ENCODE results near the gene FCRLA.
"Not testable (repeated sequence)": the region's sequence is repeated elsewhere in the genome, so short reads cannot be mapped to it uniquely, and the experiment has no call there.

The FCRLA gene

GRCh38 chr1:161674908-161675307 lies 32.1 kb upstream of the FCRLA start:
- not testable (repeated sequence) for H3K9me3 ChIP-seq (ENCODE audit: control insufficient read depth, low read length); H3K4me3 ChIP-seq (ENCODE audit: extremely low read depth, insufficient read depth, low read length, poor library complexity, severe bottlenecking); H3K36me3 ChIP-seq (ENCODE audit: control insufficient read depth, insufficient read depth, low read length); H3K27ac ChIP-seq (ENCODE audit: low read depth, low read length, severe bottlenecking); H3K4me1 ChIP-seq (ENCODE audit: control insufficient read depth, insufficient read depth, low read length, poor library complexity, severe bottlenecking)
- WGBS, 2 experiments (ENCODE audit: insufficient coverage in 2 of 2): 60 to 100% methylated on average over 2 of the region's 3 CpGs

- Histone ChIP-seq H3K27ac (ENCODE audit: low read depth, low read length, severe bottlenecking) (no peak overlapping the region), H3K36me3 (ENCODE audit: control insufficient read depth, insufficient read depth, low read length) (no peaks in the 10 kb centered on the region), H3K4me1 (ENCODE audit: control insufficient read depth, insufficient read depth, low read length, poor library complexity, severe bottlenecking) (peaks cover 4% of the 10 kb centered on the region), H3K4me3 (ENCODE audit: extremely low read depth, insufficient read depth, low read length, poor library complexity, severe bottlenecking) (no peak overlapping the region), H3K9me3 (ENCODE audit: control insufficient read depth, low read length) (no peaks in the 10 kb centered on the region)
- 100% methylated on average over 2 of the region's 2 CpGs for WGBS, 2 experiments (ENCODE audit: insufficient coverage in 2 of 2)
Measured at GRCh38 chr1:161676441-161676840, 30.6 kb upstream of the FCRLA start.

- Histone ChIP-seq H3K36me3 (ENCODE audit: control insufficient read depth, insufficient read depth, low read length) (no peaks in the 10 kb centered on the region), H3K4me3 (ENCODE audit: extremely low read depth, insufficient read depth, low read length, poor library complexity, severe bottlenecking) (no peak overlapping the region), H3K4me1 (ENCODE audit: control insufficient read depth, insufficient read depth, low read length, poor library complexity, severe bottlenecking) (peaks cover 4% of the 10 kb centered on the region), H3K9me3 (ENCODE audit: control insufficient read depth, low read length) (no peaks in the 10 kb centered on the region), H3K27ac (ENCODE audit: low read depth, low read length, severe bottlenecking) (no peak overlapping the region)
- 84 to 93% methylated on average over 3 to 5 of the region's 5 CpGs for WGBS, 2 experiments (ENCODE audit: insufficient coverage in 2 of 2)
Measured at GRCh38 chr1:161676958-161677689, 29.9 kb upstream of the FCRLA start.

GRCh38 chr1:161678500-161678899 lies 28.5 kb upstream of the FCRLA start:
- Histone ChIP-seq H3K9me3 (ENCODE audit: control insufficient read depth, low read length) (no peaks in the 10 kb centered on the region), H3K36me3 (ENCODE audit: control insufficient read depth, insufficient read depth, low read length) (no peaks in the 10 kb centered on the region), H3K4me1 (ENCODE audit: control insufficient read depth, insufficient read depth, low read length, poor library complexity, severe bottlenecking) (peaks cover 4% of the 10 kb centered on the region), H3K27ac (ENCODE audit: low read depth, low read length, severe bottlenecking) (no peak overlapping the region), H3K4me3 (ENCODE audit: extremely low read depth, insufficient read depth, low read length, poor library complexity, severe bottlenecking) (no peak overlapping the region)
- WGBS, 2 experiments (ENCODE audit: insufficient coverage in 2 of 2): 83 to 100% methylated on average over 1 of the region's 3 CpGs

- Histone ChIP-seq H3K4me3 (ENCODE audit: extremely low read depth, insufficient read depth, low read length, poor library complexity, severe bottlenecking) (no peak overlapping the region), H3K9me3 (ENCODE audit: control insufficient read depth, low read length) (no peaks in the 10 kb centered on the region), H3K4me1 (ENCODE audit: control insufficient read depth, insufficient read depth, low read length, poor library complexity, severe bottlenecking) (no peaks in the 10 kb centered on the region), H3K36me3 (ENCODE audit: control insufficient read depth, insufficient read depth, low read length) (no peaks in the 10 kb centered on the region), H3K27ac (ENCODE audit: low read depth, low read length, severe bottlenecking) (no peak overlapping the region)
- WGBS, 2 experiments (ENCODE audit: insufficient coverage in 2 of 2): 100% methylated on average over 1 of the region's 3 CpGs; no CpG with 5 or more reads in 1 of the 2 experiments
Measured at GRCh38 chr1:161681879-161682278, 25.1 kb upstream of the FCRLA start.

- Histone ChIP-seq H3K4me3 (ENCODE audit: extremely low read depth, insufficient read depth, low read length, poor library complexity, severe bottlenecking) (no peak overlapping the region), H3K4me1 (ENCODE audit: control insufficient read depth, insufficient read depth, low read length, poor library complexity, severe bottlenecking) (no peaks in the 10 kb centered on the region)
- WGBS, 2 experiments (ENCODE audit: insufficient coverage in 2 of 2): 83% methylated on average over 1 of the region's 3 CpGs; no CpG with 5 or more reads in 1 of the 2 experiments
Measured at GRCh38 chr1:161688946-161689345, 18.1 kb upstream of the FCRLA start.

GRCh38 chr1:161691846-161692245 lies 15.2 kb upstream of the FCRLA start:
- no peaks in the 10 kb centered on the region for H3K9me3 ChIP-seq (ENCODE audit: control insufficient read depth, low read length)
- WGBS, 2 experiments (ENCODE audit: insufficient coverage in 2 of 2): 81 to 85% methylated on average over 3 of the region's 3 CpGs

More at GRCh38 chr1:161688946-161689345, 18.1 kb upstream of the FCRLA start:
- Histone ChIP-seq H3K36me3 (ENCODE audit: control insufficient read depth, insufficient read depth, low read length) (no peaks in the 10 kb centered on the region), H3K27ac (ENCODE audit: low read depth, low read length, severe bottlenecking) (no peak overlapping the region), H3K9me3 (ENCODE audit: control insufficient read depth, low read length) (no peaks in the 10 kb centered on the region)

GRCh38 chr1:161693020-161693712 lies 13.9 kb upstream of the FCRLA start:
- not testable (repeated sequence) for H3K4me1 ChIP-seq (ENCODE audit: control insufficient read depth, insufficient read depth, low read length, poor library complexity, severe bottlenecking); H3K9me3 ChIP-seq (ENCODE audit: control insufficient read depth, low read length); H3K4me3 ChIP-seq (ENCODE audit: extremely low read depth, insufficient read depth, low read length, poor library complexity, severe bottlenecking); H3K27ac ChIP-seq (ENCODE audit: low read depth, low read length, severe bottlenecking); H3K36me3 ChIP-seq (ENCODE audit: control insufficient read depth, insufficient read depth, low read length)
- 90 to 92% methylated on average over 11 to 12 of the region's 14 CpGs for WGBS, 2 experiments (ENCODE audit: insufficient coverage in 2 of 2)

More at GRCh38 chr1:161691846-161692245, 15.2 kb upstream of the FCRLA start:
- H3K36me3 ChIP-seq (ENCODE audit: control insufficient read depth, insufficient read depth, low read length): no peaks in the 10 kb centered on the region
- no peak overlapping the region for H3K4me3 ChIP-seq (ENCODE audit: extremely low read depth, insufficient read depth, low read length, poor library complexity, severe bottlenecking)
- H3K27ac ChIP-seq (ENCODE audit: low read depth, low read length, severe bottlenecking): no peak overlapping the region
- no peaks in the 10 kb centered on the region for H3K4me1 ChIP-seq (ENCODE audit: control insufficient read depth, insufficient read depth, low read length, poor library complexity, severe bottlenecking)

- not testable (repeated sequence) for H3K4me1 ChIP-seq (ENCODE audit: control insufficient read depth, insufficient read depth, low read length, poor library complexity, severe bottlenecking); H3K27ac ChIP-seq (ENCODE audit: low read depth, low read length, severe bottlenecking); H3K36me3 ChIP-seq (ENCODE audit: control insufficient read depth, insufficient read depth, low read length); H3K9me3 ChIP-seq (ENCODE audit: control insufficient read depth, low read length); H3K4me3 ChIP-seq (ENCODE audit: extremely low read depth, insufficient read depth, low read length, poor library complexity, severe bottlenecking)
- 75 to 80% methylated on average over 1 of the region's 2 CpGs for WGBS, 2 experiments (ENCODE audit: insufficient coverage in 2 of 2)
Measured at GRCh38 chr1:161698302-161698701, 8.7 kb upstream of the FCRLA start.

GRCh38 chr1:161702250-161702649 lies 4.8 kb upstream of the FCRLA start:
- Histone ChIP-seq H3K4me1 (ENCODE audit: control insufficient read depth, insufficient read depth, low read length, poor library complexity, severe bottlenecking) (no peaks in the 10 kb centered on the region), H3K4me3 (ENCODE audit: extremely low read depth, insufficient read depth, low read length, poor library complexity, severe bottlenecking) (no peak overlapping the region), H3K36me3 (ENCODE audit: control insufficient read depth, insufficient read depth, low read length) (no peaks in the 10 kb centered on the region), H3K9me3 (ENCODE audit: control insufficient read depth, low read length) (no peaks in the 10 kb centered on the region), H3K27ac (ENCODE audit: low read depth, low read length, severe bottlenecking) (no peak overlapping the region)
- 86 to 97% methylated on average over 8 of the region's 8 CpGs for WGBS, 2 experiments (ENCODE audit: insufficient coverage in 2 of 2)

- Histone ChIP-seq H3K4me1 (ENCODE audit: control insufficient read depth, insufficient read depth, low read length, poor library complexity, severe bottlenecking) (no peaks in the 10 kb centered on the region), H3K9me3 (ENCODE audit: control insufficient read depth, low read length) (no peaks in the 10 kb centered on the region), H3K4me3 (ENCODE audit: extremely low read depth, insufficient read depth, low read length, poor library complexity, severe bottlenecking) (no peak overlapping the region), H3K36me3 (ENCODE audit: control insufficient read depth, insufficient read depth, low read length) (no peaks in the 10 kb centered on the region), H3K27ac (ENCODE audit: low read depth, low read length, severe bottlenecking) (peak overlapping the region; percentile 75)
- WGBS, 2 experiments (ENCODE audit: insufficient coverage in 2 of 2): 100% methylated on average over 3 of the region's 4 CpGs; no CpG with 5 or more reads in 1 of the 2 experiments
Measured at GRCh38 chr1:161705537-161705936, 1.5 kb upstream of the FCRLA start.
